Suppressor macrophage treated with lipopolysaccharide for 1 hour (primary cell): ENCODE measurements around the gene SUCLG2.

Experiments
- DNase-seq, 3 donors: peaks; one replicate each; pipeline ENCODE4 v3.0.0-alpha.2; 2020 to 2022

SUCLG2 gene

DNA sequence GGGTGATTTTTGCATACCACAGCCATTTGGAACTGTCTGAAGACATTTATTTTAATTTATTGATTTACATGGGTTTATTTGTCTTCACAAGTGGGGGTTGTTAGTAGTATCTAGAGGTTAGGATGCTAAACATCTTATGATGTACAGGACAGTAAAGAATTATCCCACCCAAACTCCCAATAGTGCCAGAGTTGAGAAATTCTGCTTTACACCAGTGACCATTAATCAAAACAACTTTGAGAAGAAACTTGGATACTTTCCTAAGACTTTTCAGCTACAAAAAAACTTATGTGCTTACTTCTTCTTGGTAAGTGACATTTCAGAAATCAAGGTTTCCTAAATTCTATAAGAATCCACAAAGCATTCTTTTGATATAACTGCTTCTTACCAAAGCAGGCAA, 156.7 kb downstream of the SUCLG2 start:
- DNase-seq, result no peak

DNA sequence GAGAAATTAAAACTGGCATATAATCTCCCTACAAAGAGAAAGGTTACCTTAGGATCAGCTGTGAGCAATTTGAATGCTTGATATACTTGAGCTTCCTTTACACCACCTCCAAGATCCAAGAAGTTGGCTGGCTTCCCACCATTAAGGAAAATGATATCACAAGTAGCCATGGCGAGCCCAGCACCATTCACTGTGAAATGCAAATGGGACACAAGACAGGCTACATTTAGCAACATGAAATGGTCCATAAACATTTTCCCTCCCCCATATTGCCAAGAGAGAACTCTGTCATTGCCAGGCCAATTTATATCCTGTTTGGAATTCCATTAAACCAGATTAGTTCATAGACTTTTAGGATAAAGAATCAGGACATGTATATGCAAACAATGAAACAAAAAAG, 158.7 kb downstream of the SUCLG2 start:
- no peak for DNase-seq

- DNase-seq, result no peak
Measured at GRCh38 chr3:67493808-67494207, 160.6 kb downstream of the SUCLG2 start.

- DNase-seq, result no peak
Measured at GRCh38 chr3:67490658-67491057, 163.8 kb downstream of the SUCLG2 start.

DNA sequence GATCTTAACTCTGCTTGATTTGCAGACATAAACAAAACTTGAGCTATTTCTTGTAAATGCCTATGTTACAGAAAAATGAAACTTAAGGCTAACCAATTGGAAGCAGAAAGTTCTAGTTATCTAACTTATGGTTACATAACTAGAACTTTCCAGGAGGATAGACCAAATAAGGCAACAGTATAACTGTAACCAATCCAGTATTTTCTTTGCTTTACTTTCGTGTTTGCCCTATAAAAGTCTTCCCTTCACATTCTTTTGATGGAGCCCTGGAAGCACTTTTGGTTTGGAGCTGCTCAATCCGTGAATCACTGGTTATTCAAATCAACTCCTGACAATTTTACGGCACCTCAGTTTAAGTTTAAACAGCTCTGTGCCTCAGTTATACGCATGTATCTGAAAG, 164.6 kb downstream of the SUCLG2 start:
- DNase-seq, result no peak

- no peak for DNase-seq
Measured at GRCh38 chr3:67487564-67488114, 166.8 kb downstream of the SUCLG2 start.

DNA sequence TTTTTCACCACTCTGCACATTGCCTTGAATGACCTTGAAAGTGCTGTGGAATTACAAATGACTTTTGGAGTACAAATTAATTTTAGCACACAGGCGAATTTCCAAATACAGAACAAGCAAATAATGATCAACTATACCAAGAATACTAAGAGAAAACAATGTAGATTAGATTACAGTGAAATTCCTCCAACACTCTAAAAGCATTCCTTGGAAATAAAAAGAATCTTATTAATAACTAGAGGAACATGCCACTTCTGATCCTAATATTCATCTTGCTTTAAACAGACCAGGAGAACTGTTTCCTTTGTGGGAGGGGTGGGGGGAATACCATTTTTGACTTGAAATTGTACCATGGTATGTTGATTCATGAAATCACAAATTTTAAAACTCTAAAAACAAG, 167.5 kb downstream of the SUCLG2 start:
- peak in 1 of 3 donors; percentile 10 for DNase-seq

- peak in 1 of 3 donors; percentile 8 for DNase-seq
Measured at GRCh38 chr3:67484085-67484484, 170.3 kb downstream of the SUCLG2 start.

DNA sequence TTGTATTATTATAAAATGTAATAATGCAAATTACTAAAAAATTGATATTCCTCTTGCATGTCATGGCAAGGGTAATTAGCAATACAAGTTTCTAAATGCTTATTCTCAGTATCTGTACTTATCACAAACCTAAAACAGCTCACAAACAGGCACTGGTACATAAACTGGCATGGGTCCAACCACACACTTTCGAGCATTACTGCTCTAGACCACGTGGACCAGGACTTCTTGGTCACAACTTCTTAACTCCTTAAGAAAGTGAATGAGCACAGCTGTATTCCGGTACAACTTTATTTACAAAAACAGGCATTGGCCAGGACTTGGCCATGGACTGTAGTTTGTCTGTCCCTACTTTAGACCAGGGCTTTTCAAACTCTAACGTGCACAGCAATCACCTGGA, 173.3 kb downstream of the SUCLG2 start:
- DNase-seq, result no peak

DNA sequence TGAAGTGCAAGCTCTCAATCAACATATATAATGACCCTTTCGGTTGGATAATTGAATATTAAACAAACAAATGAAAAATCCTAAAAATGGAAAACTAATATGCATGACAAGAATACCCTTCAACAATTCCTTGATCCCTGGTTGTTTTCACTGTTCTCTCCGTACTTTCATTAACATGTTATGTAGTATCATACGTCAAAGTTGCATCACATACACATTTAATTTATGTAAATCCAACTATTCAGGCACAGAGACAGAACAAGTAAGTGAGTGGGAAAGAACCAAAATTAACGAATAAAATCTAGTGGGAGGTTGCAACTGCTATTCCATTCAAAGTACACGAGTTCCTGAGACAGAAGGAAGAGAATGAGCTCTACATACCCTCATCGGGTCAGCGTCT, 176.0 kb downstream of the SUCLG2 start:
- no peak for DNase-seq

GRCh38 chr3:67474311-67474710, 180.1 kb downstream of the SUCLG2 start:
- no peak for DNase-seq

DNA sequence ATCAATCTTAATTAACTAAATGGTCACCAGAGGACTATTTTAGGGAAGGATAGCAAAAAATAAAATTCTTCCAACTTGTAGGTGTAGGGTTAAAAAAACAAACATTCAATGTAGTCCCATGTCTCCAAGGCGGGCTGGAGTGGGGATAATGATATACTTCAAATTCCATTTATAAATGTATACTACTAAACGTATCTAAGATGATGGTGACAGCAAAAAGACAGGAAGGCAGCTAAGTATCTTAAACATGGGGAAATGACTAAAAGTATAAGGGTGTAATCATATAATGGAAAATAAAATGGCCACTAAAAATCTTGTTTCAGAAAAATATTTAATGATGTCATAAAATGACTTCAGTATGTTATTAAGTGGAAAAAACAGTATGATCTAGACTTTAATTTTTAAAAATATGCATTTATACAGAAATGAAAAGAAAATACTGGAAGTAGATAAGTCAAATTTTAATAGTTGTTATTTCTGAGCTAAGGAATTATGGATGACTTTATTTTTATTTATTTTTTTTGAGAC, 181.7 kb downstream of the SUCLG2 start:
- DNase-seq, result no peak

DNA sequence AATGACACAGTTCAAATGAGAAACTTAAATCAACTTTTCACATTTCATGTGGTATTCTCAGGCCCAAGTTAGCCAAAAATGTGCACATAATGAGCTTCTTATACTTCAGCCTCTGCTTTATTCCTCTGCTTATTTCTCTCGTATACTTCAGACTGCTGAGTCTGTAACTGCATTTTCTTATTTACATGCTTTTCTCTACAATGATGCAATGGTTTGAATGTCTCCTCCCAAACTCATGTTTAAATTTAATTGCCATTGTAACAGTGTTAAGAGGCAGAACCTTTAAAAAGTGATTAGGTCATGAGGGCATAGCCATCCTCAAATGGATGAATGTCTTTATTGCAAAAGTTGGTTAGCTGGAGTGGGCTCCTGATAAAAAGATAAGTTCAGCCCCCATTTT, 184.2 kb downstream of the SUCLG2 start:
- DNase-seq, result no peak

GRCh38 chr3:67468511-67468910, 185.9 kb downstream of the SUCLG2 start:
- DNase-seq, result no peak

GRCh38 chr3:67463656-67464055, 190.8 kb downstream of the SUCLG2 start:
- DNase-seq, result no peak

DNA sequence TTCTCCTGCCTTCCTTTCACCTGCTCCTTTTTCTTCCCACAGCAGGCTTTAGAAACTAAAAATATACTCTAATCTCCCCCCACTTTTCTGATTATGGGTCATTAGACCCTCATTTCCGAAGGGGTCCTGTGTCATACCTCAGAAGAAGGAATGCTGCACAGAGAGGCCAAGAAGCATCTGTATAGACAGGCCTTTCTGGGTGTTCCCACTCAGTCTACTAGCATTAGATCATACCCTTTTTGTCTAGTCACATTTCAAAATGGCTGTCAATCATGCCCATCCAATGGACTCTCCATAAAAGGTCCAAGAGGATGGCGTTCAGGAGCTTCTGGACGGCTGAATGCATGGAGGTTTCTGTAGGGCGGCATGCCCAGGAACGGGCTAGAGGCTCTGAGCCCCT, 192.2 kb downstream of the SUCLG2 start:
- no peak for DNase-seq

- DNase-seq, result no peak
Measured at GRCh38 chr3:67461667-67462142, 192.7 kb downstream of the SUCLG2 start.

DNA sequence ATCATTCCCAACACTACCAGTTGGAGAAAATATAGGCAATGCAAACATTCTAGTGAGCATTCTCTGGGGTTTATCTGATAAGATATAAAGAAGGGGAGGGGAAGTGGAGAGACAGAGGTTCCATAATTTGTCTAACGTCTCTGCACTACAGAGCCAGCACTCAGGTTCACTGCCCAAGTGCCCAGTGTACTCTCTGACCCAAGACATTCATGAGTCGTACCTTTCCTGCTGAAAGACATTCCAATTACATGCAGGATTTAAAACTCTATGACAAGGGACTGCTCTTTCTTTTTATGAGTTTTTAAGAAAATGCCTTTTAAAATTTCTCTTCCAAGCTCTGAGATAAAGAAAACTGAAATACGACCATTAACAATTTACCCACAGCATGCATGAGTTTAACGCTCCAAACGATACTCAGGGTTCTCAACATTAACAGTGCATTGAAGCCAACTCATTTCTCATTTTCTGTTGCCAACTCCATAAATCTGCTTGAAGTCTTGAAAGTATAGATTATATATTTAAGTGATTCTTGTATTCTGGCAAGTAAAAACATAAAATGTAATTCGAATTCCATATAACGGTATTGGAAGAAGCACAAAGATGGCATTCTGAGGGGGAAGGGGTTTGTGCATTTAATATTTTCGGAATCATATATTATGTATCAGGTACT, 193.4 kb downstream of the SUCLG2 start:
- no peak for DNase-seq

DNA sequence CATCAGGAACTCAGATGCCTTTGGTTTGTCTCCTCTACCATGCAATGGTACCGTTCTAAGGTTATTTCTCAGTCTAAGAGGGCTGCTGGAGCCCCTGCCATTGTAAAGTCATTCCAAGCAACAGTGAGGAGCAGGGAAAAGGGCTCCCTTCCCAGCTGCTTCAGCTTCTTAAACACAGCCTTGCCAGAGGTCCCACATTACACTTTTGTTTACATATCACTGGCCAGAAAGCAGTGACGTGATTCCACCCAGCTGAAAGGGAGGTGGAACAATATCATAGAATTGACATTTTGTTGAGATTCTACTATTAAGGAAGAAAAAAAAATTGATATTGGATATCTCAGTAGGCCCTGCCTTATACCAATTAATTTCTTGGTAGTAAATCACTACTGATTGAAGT, 194.6 kb downstream of the SUCLG2 start:
- no peak for DNase-seq

GRCh38 chr3:67458896-67459530, 195.4 kb downstream of the SUCLG2 start:
- peak in 1 of 3 donors; percentile 5 for DNase-seq

GRCh38 chr3:67458408-67458807, 196.0 kb downstream of the SUCLG2 start:
- DNase-seq, result peak in 1 of 3 donors; percentile 13

- DNase-seq, result no peak
Measured at GRCh38 chr3:67453628-67454027, 200.8 kb downstream of the SUCLG2 start.

DNA sequence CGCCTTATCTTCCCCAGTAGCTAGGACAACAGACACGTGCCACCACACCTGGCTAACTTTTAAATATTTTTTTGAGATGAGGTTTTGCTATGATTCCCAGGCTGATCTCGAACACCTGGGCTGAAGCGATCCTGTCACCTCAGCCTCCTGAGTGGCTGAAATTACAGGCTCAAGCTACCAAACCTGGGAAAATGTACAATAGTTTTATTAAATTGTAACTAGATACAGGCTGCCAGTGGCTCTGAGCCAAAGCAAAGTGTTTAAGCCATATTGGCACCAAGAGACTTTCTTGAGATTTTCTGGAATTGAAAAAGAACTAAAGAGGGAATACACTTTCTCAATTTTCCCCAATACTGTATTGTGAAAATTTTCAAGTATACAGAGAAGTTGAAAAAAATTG, 204.3 kb downstream of the SUCLG2 start:
- DNase-seq, result no peak

- peak; percentile 15 to 52 (median 47) for DNase-seq
Measured at GRCh38 chr3:67447393-67447792, 207.0 kb downstream of the SUCLG2 start.
